Measurements from ENCODE around the gene ZC3H10.
A peak's percentile ranks its signal among the peaks of the same experiment; 100 is the strongest.

Gene ZC3H10

GRCh38 chr12:56157201-56158028 lies 39.3 kb downstream of the ZC3H10 start:
- DNase-seq (ENCODE audit: extremely low spot score): peak; percentile 48
- ChIA-PET POLR2A (interaction anchor here (0.6 to 2.4 kb wide), 8 partner anchors 14 to 1357 kb away, joined by 3 to 23 read pairs (median 7); partner anchors contain the start of genes ESYT1, RNF41 and ZC3H10), CTCF (no interaction called here)
- TF ChIP-seq PKNOX1 (IDR thresholded peaks at IDR 0.05): peak; percentile 83
- TF ChIP-seq ZNF384 (IDR thresholded peaks at IDR 0.05): peak; percentile 77
- peak; percentile 93 for TF ChIP-seq L3MBTL2 (conservative IDR thresholded peaks at IDR 0.05)
- no peak for TF ChIP-seq FOXA1 (IDR thresholded peaks at IDR 0.05)

GRCh38 chr12:56158029-56158925 lies 40.2 kb downstream of the ZC3H10 start, which contains the start of gene MYL6:
Gene MYL6 (plus strand): TSS chr12:56158359. CDS start chr12:56158402, 43 bp downstream.
- ChIA-PET POLR2A (interaction anchor here (1.0 to 2.4 kb wide), 8 partner anchors 9 to 76 kb away, joined by 3 to 23 read pairs (median 8); partner anchors contain the start of genes ESYT1, RNF41, SMARCC2 and ZC3H10), CTCF (interaction anchor here (0.6 kb wide), 2 partner anchors 21 to 59 kb away, joined by 3 to 5 read pairs; no protein-coding TSS in a partner anchor)
- TF ChIP-seq ZNF384 (IDR thresholded peaks at IDR 0.05) (no peak), LEF1 (IDR thresholded peaks at IDR 0.05; ENCODE audit: borderline replicate concordance) (no peak), ARNT (IDR thresholded peaks at IDR 0.05) (no peak), TARDBP (IDR thresholded peaks at IDR 0.05) (no peak), ELF4 (IDR thresholded peaks at IDR 0.05) (peak; percentile 79), HDGF (IDR thresholded peaks at IDR 0.05; ENCODE audit: borderline replicate concordance) (no peak), CTBP1 (IDR thresholded peaks at IDR 0.05; ENCODE audit: borderline replicate concordance) (no peak), BHLHE40 (IDR thresholded peaks at IDR 0.05; ENCODE audit: borderline replicate concordance) (no peak; the same call in 1 of the 2 replicates), FOXK2 (IDR thresholded peaks at IDR 0.05) (no peak), SP1 (IDR thresholded peaks at IDR 0.05) (no peak), FOXM1 (IDR thresholded peaks at IDR 0.05; ENCODE audit: borderline replicate concordance) (no peak), L3MBTL2 (conservative IDR thresholded peaks at IDR 0.05) (no peak), FOXA1 (IDR thresholded peaks at IDR 0.05) (no peak), PKNOX1 (IDR thresholded peaks at IDR 0.05) (no peak), NFRKB (IDR thresholded peaks at IDR 0.05) (peak; percentile 61; the same call in 1 of the 2 replicates), SUZ12 (IDR thresholded peaks at IDR 0.05) (no peak)
- DNase-seq (ENCODE audit: extremely low spot score): peak; percentile 90

- ChIA-PET POLR2A (interaction anchor here (0.7 to 2.4 kb wide), 8 partner anchors 9 to 63 kb away, joined by 3 to 23 read pairs (median 8); partner anchors contain the start of genes ESYT1, RNF41, SMARCC2 and ZC3H10), CTCF (no interaction called here)
- DNase-seq (ENCODE audit: extremely low spot score): peak; percentile 53
- TF ChIP-seq CTBP1 (IDR thresholded peaks at IDR 0.05; ENCODE audit: borderline replicate concordance) (no peak), PKNOX1 (IDR thresholded peaks at IDR 0.05) (peak; percentile 89), FOXA1 (IDR thresholded peaks at IDR 0.05) (no peak), ELF4 (IDR thresholded peaks at IDR 0.05) (no peak), ARNT (IDR thresholded peaks at IDR 0.05) (no peak), TARDBP (IDR thresholded peaks at IDR 0.05) (no peak), LEF1 (IDR thresholded peaks at IDR 0.05; ENCODE audit: borderline replicate concordance) (no peak), L3MBTL2 (conservative IDR thresholded peaks at IDR 0.05) (no peak)
These were observed 40.9 kb downstream of the ZC3H10 start for GRCh38 chr12:56158926-56159461.

GRCh38 chr12:56159482-56160192 lies 41.6 kb downstream of the ZC3H10 start:
- CTCF ChIA-PET: no interaction called here

More at GRCh38 chr12:56159482-56160192, 41.6 kb downstream of the ZC3H10 start:
- POLR2A ChIA-PET: interaction anchor here (0.7 to 2.4 kb wide), 9 partner anchors 10 to 62 kb away, joined by 3 to 23 read pairs (median 8); partner anchors contain the start of genes ESYT1, RNF41, SMARCC2 and ZC3H10
- DNase-seq (ENCODE audit: extremely low spot score): no peak
- no peak for TF ChIP-seq CTBP1 (IDR thresholded peaks at IDR 0.05; ENCODE audit: borderline replicate concordance)
- TF ChIP-seq HDGF (IDR thresholded peaks at IDR 0.05; ENCODE audit: borderline replicate concordance): no peak
- no peak for TF ChIP-seq NFRKB (IDR thresholded peaks at IDR 0.05)
- no peak for TF ChIP-seq SUZ12 (IDR thresholded peaks at IDR 0.05)
- TF ChIP-seq ARNT (IDR thresholded peaks at IDR 0.05): no peak
- TF ChIP-seq L3MBTL2 (conservative IDR thresholded peaks at IDR 0.05): no peak
- TF ChIP-seq FOXK2 (IDR thresholded peaks at IDR 0.05): no peak
- no peak for TF ChIP-seq LEF1 (IDR thresholded peaks at IDR 0.05; ENCODE audit: borderline replicate concordance)

Data from HEK293T (cell line).